CD4-positive, alpha-beta T cell (primary cell): ENCODE results near the gene SEPTIN14. TPM values are rescaled to one million over a fixed set of nuclear protein-coding genes. Genes with fewer than 3 reads are reported as not detected.
"Not testable (repeated sequence)": the region's sequence is repeated elsewhere in the genome, so short reads cannot be mapped to it uniquely, and the experiment has no call there.

ENCODE experiments used
- ATAC-seq: fragments of 200-7000 bp; cut with Tn5 transposase; one replicate; pipeline ENCODE4 v1.10.0; 2022; ENCODE audit warnings: mild to moderate bottlenecking; ENCODE audit not compliant: poor library complexity
- CTCF ChIA-PET: fragments of 350-600 bp; sonication (Branson Sonifier 250); formaldehyde crosslinking; loops from one replicate; lab custom pipeline; 2021; ENCODE audit warnings: antibody characterized with exemption, inconsistent platforms; lab: Charles Lee
- POLR2A ChIA-PET: fragments of 350-600 bp; sonication (Branson Sonifier 250); formaldehyde crosslinking; loops from one replicate; lab custom pipeline; 2021; ENCODE audit warnings: antibody characterized with exemption, inconsistent platforms; lab: Charles Lee
- DNase-seq, 14 experiments: peaks; one replicate each; pipeline ENCODE4 v3.0.0-alpha.2; 2013 to 2020; ENCODE audit warnings: mixed read lengths in 2 of 14
- H3K27ac ChIP-seq, 2 donors: one replicate each; pipeline versions ENCODE4 v1.5.1 to v1.7.0; 2013; ENCODE audit warnings: low read length in 2 of 2, low read depth in 1 of 2, mild to moderate bottlenecking in 1 of 2
- H3K27me3 ChIP-seq, 2 experiments: 1 replicate in 1 of 2; 2 replicates in 1 of 2; pipeline versions ENCODE4 v1.6.1 to v1.7.0; 2013; ENCODE audit warnings: low read length in 2 of 2, control low read depth in 1 of 2, mild to moderate bottlenecking in 1 of 2, moderate library complexity in 1 of 2; ENCODE audit not compliant: insufficient read depth in 2 of 2, control insufficient read depth in 1 of 2
- H3K36me3 ChIP-seq: one replicate; pipeline ENCODE4 v1.6.1; 2013; ENCODE audit warnings: low read length, control low read depth; ENCODE audit not compliant: insufficient read depth
- H3K4me1 ChIP-seq: one replicate; pipeline ENCODE4 v1.6.1; 2013; ENCODE audit warnings: low read length, control low read depth; ENCODE audit not compliant: insufficient read depth
- H3K4me3 ChIP-seq: one replicate; pipeline ENCODE4 v1.5.1; 2013; ENCODE audit warnings: mild to moderate bottlenecking, low read length, moderate library complexity
- H3K9me3 ChIP-seq, 2 experiments: 1 replicate in 1 of 2; 2 replicates in 1 of 2; pipeline versions ENCODE4 v1.6.1 to v1.7.0; 2013; ENCODE audit warnings: low read length in 2 of 2, mild to moderate bottlenecking in 2 of 2, control low read depth in 1 of 2, moderate library complexity in 1 of 2; ENCODE audit not compliant: control insufficient read depth in 1 of 2, insufficient read depth in 1 of 2
- H3K27ac Mint-ChIP-seq: one replicate; pipeline ENCODE4 v1.8.0; 2020; ENCODE audit warnings: mixed read lengths
- H3K27me3 Mint-ChIP-seq: one replicate; pipeline ENCODE4 v1.8.0; 2021; ENCODE audit warnings: mixed read lengths
- H3K36me3 Mint-ChIP-seq: one replicate; pipeline ENCODE4 v1.8.0; 2021; ENCODE audit warnings: low read depth, mixed read lengths
- H3K4me1 Mint-ChIP-seq: one replicate; pipeline ENCODE4 v1.8.0; 2021; ENCODE audit warnings: low read depth, mixed read lengths
- H3K4me3 Mint-ChIP-seq: one replicate; pipeline ENCODE4 v1.8.0; 2020; ENCODE audit warnings: mild to moderate bottlenecking, mixed read lengths
- H3K9me3 Mint-ChIP-seq: one replicate; pipeline ENCODE4 v1.8.0; 2020; ENCODE audit warnings: mixed read lengths
- CTCF ChIP-seq: fragments of 200-600 bp; IDR thresholded peaks from one replicate; pipeline ENCODE4 v1.8.0; 2022; ENCODE audit warnings: antibody characterized with exemption, mild to moderate bottlenecking
- intact Hi-C, 2 experiments: fragments of 100-400 bp; cut with DNase I in 1 of 2; cut with micrococcal nuclease in 1 of 2; formaldehyde crosslinking; loops; one replicate each; pipeline versions ENCODE4 v1.15.1 to v1.9.0; 2023 to 2025; cut with DNase I, micrococcal nuclease
- total RNA-seq, 174 experiments: library from RNA in 2 of 174; stranded (reverse) in 2 of 174; gene quantifications; one replicate each; pipeline ENCODE4 v1.2.3 and lab custom pipeline; 2021 to 2026

Gene SEPTIN14
- total RNA-seq, 2 experiments from 2014 or later: not detected

DNA sequence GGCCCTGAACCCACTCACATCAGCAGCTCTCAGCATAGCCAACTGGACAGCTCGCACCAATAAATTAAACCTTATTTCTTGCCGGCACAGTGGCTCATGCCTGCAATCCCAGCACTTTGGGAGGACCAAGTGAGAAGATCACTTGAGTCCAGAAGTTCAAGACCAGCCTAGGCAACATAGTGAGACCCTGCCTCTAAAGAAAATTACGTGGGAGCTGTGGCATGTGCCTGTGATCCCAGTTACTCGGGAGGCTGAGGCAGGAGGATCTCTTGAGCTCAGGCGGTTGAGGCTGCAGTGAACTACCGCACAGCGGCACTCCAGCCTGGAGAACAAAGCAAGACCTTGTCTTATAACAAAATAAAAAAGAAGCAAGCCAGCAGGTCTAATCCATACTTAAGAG is 75.7 kb downstream of the SEPTIN14 start:
- no peaks in the 10 kb centered on the region for H3K36me3 Mint-ChIP-seq
- H3K9me3 Mint-ChIP-seq: no peaks in the 10 kb centered on the region
- TF ChIP-seq CTCF: no peak
- Histone ChIP-seq H3K27ac (no peak overlapping the region), H3K36me3 (no peaks in the 10 kb centered on the region), H3K9me3 (peaks cover 0 to 3% of the 10 kb centered on the region in 2 experiments), H3K4me1 (no peaks in the 10 kb centered on the region), H3K27me3 (no peaks in the 10 kb centered on the region), H3K4me3 (no peak overlapping the region)
- DNase-seq (no peak), ATAC-seq (no peak)
- POLR2A ChIA-PET: no interaction called here
- no peak overlapping the region for H3K27ac Mint-ChIP-seq
- no peaks in the 10 kb centered on the region for H3K27me3 Mint-ChIP-seq
- intact Hi-C loops: no loop called here
- CTCF ChIA-PET: no interaction called here
- H3K4me3 Mint-ChIP-seq: no peak overlapping the region
- no peaks in the 10 kb centered on the region for H3K4me1 Mint-ChIP-seq

GRCh38 chr7:55785444-55785843 is 77.1 kb downstream of the SEPTIN14 start:
- H3K27ac ChIP-seq, ATAC-seq, H3K27me3 Mint-ChIP-seq, H3K9me3 ChIP-seq, H3K9me3 Mint-ChIP-seq, H3K4me1 Mint-ChIP-seq, H3K4me1 ChIP-seq, intact Hi-C loops, DNase-seq, H3K4me3 Mint-ChIP-seq, H3K36me3 Mint-ChIP-seq, POLR2A ChIA-PET, H3K36me3 ChIP-seq, CTCF ChIA-PET, H3K27ac Mint-ChIP-seq, H3K27me3 ChIP-seq, H3K4me3 ChIP-seq: not testable (repeated sequence)

DNA sequence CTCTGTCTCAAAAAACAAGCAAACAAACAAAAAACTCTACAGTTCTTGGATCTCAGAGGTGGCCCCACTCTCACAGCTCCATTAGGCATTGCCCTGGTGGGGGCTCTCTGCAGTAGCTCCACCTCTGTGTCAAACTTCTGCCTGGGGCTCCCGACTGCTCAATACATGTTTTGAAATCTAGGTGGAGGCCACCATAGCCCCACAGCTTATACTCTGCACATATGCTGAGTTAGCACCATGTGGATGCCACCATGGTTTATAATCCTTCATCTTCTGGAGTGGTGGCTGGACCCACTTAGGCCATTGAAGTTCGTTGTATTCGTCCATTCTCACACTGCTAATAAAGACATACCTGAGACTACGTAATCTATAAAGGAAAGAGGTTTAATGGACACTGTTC is 78.4 kb downstream of the SEPTIN14 start:
- Histone ChIP-seq H3K27ac (no peak overlapping the region), H3K36me3 (no peaks in the 10 kb centered on the region), H3K4me3 (no peak overlapping the region), H3K4me1 (no peaks in the 10 kb centered on the region), H3K9me3 (no peaks in the 10 kb centered on the region), H3K27me3 (no peaks in the 10 kb centered on the region)
- no peaks in the 10 kb centered on the region for H3K4me1 Mint-ChIP-seq
- H3K9me3 Mint-ChIP-seq: no peaks in the 10 kb centered on the region
- no peak overlapping the region for H3K4me3 Mint-ChIP-seq
- no peaks in the 10 kb centered on the region for H3K27me3 Mint-ChIP-seq
- intact Hi-C loops: no loop called here
- no peak overlapping the region for H3K27ac Mint-ChIP-seq
- no peak for DNase-seq
- no peak for TF ChIP-seq CTCF
- H3K36me3 Mint-ChIP-seq: no peaks in the 10 kb centered on the region
- POLR2A ChIA-PET: no interaction called here
- CTCF ChIA-PET: interaction anchor here (0.9 kb wide), 1 partner anchor 11 kb away, joined by 3 read pairs; no protein-coding TSS in a partner anchor
- ATAC-seq: no peak

DNA sequence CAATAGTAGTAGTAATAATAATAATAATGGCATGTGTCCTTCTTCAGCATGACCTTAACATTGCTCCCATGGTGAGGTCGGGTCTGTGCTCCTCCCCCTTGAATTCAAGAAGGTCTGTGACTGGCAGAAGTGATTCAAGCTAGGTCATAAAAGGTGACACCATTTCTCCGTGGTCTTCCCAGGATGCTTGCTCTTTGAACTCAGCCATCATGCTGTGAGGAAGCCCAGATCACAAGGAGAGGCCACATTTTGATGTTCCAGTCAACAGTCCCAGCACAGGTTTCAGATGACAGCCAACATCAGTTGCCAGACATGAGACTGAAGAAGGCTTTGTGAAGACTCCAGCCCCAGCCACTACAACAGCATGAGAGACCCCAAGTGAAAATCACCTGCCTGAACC is 83.9 kb downstream of the SEPTIN14 start:
- H3K27ac ChIP-seq: no peak overlapping the region
- TF ChIP-seq CTCF: no peak
- DNase-seq: no peak
- H3K4me3 Mint-ChIP-seq: no peak overlapping the region
- no peak overlapping the region for H3K27ac Mint-ChIP-seq
- no peaks in the 10 kb centered on the region for H3K27me3 ChIP-seq
- intact Hi-C loops: no loop called here
- CTCF ChIA-PET: no interaction called here
- H3K4me3 ChIP-seq: no peak overlapping the region
- POLR2A ChIA-PET: no interaction called here
- no peaks in the 10 kb centered on the region for H3K4me1 ChIP-seq
- H3K4me1 Mint-ChIP-seq: no peaks in the 10 kb centered on the region
- H3K36me3 ChIP-seq: no peaks in the 10 kb centered on the region
- ATAC-seq: no peak
- H3K27me3 Mint-ChIP-seq: no peaks in the 10 kb centered on the region
- H3K9me3 Mint-ChIP-seq: no peaks in the 10 kb centered on the region
- peaks cover 7% of the 10 kb centered on the region for H3K36me3 Mint-ChIP-seq
- H3K9me3 ChIP-seq: no peaks in the 10 kb centered on the region
